A549 (cell line): ENCODE data around the gene RPS6KA3. TPM values are rescaled to one million over a fixed set of nuclear protein-coding genes. Genes with fewer than 3 reads are reported as not detected.
A peak's percentile ranks its signal among the peaks of the same experiment; 100 is the strongest.

Source experiments
- ATAC-seq, 2 experiments: fragments of 200-7000 bp in 1 of 2; fragments of >200 bp in 1 of 2; cut with Nextera tagmentation in 1 of 2; cut with Tn5 transposase in 1 of 2; 3 replicates each; pipeline versions ENCODE4 v1.8.0 to v1.9.1; 2018 to 2020; ENCODE audit warnings: mild to moderate bottlenecking in 1 of 2, moderate library complexity in 1 of 2
- CTCF ChIA-PET: fragments of 300-600 bp; sonication (Branson Sonifier 250); formaldehyde crosslinking; extraction: SDS; loops from one replicate; lab custom pipeline; 2021; ENCODE audit warnings: antibody characterized with exemption, inconsistent platforms; lab: Yijun Ruan, JAX
- POLR2A ChIA-PET: fragments of 350-600 bp; formaldehyde crosslinking; extraction: SDS; loops from one replicate; lab custom pipeline; 2021; ENCODE audit warnings: antibody characterized with exemption, inconsistent platforms; lab: Yijun Ruan, JAX
- DNase-seq, 2 experiments: peaks; one replicate each; pipeline versions ENCODE4 v3.0.0 to v3.0.0-alpha.2; 2011 to 2016; ENCODE audit warnings: low read depth in 1 of 2, low spot score in 1 of 2
- FAIRE-seq: peaks from 2 replicates; lab custom pipeline; 2011; peaks lifted over from hg19 to GRCh38; lab: Jason Lieb, UNC
- H3K27ac ChIP-seq, 2 experiments: fragments of >200 bp; sonication (Bioruptor Twin); formaldehyde crosslinking; 3 replicates each; pipeline ENCODE4 v1.5.1; 2016 to 2017
- H3K4me1 ChIP-seq: fragments of >200 bp; sonication (Bioruptor Twin); formaldehyde crosslinking; 3 replicates; pipeline ENCODE4 v1.6.1; 2016
- H3K4me2 ChIP-seq: fragments of >200 bp; sonication (Bioruptor Twin); formaldehyde crosslinking; 3 replicates; pipeline ENCODE4 v1.6.1; 2016
- H3K4me3 ChIP-seq: fragments of >200 bp; sonication (Bioruptor Twin); formaldehyde crosslinking; 3 replicates; pipeline ENCODE4 v1.5.1; 2016
- H3K9me3 ChIP-seq: fragments of >200 bp; sonication (Bioruptor Twin); formaldehyde crosslinking; 3 replicates; pipeline ENCODE4 v1.6.1; 2016
- CEBPB ChIP-seq, 2 experiments: fragments of >200 bp in 1 of 2; sonication (Bioruptor Twin) in 1 of 2; formaldehyde crosslinking in 1 of 2; IDR thresholded peaks; 2 replicates each; pipeline ENCODE4 v1.6.1; 2012 to 2016
- CHD4 ChIP-seq: fragments of 200-600 bp; sonication (generic); IDR thresholded peaks from 2 replicates; pipeline ENCODE4 v1.6.1; 2016; ENCODE audit warnings: antibody characterized with exemption, mild to moderate bottlenecking, borderline replicate concordance
- CTCF ChIP-seq: fragments of >200 bp; sonication (Bioruptor Twin); formaldehyde crosslinking; IDR thresholded peaks from 3 replicates; pipeline ENCODE4 v1.5.1; 2016
- ELK1 ChIP-seq: fragments of 150-350 bp; IDR thresholded peaks from 2 replicates; pipeline ENCODE4 v1.6.1; 2014; ENCODE audit warnings: low read depth, mild to moderate bottlenecking, low read length
- FOSL2 ChIP-seq, 2 experiments: fragments of 450-650 bp in 1 of 2; fragments of >200 bp in 1 of 2; sonication (Bioruptor Twin) in 1 of 2; formaldehyde crosslinking; IDR thresholded peaks; 2 replicates each; pipeline versions ENCODE4 v1.5.0 to v1.6.1; 2016 to 2020; ENCODE audit warnings: mild to moderate bottlenecking in 1 of 2, moderate library complexity in 1 of 2
- FOXS1 ChIP-seq: fragments of 250-450 bp; sonication (Bioruptor Pico); IDR thresholded peaks from 2 replicates; pipeline ENCODE4 v1.5.0; 2020; ENCODE audit warnings: mild to moderate bottlenecking, moderate library complexity
- GATA3 ChIP-seq: IDR thresholded peaks from 2 replicates; pipeline ENCODE4 v1.6.1; 2012; ENCODE audit warnings: borderline replicate concordance
- HDAC2 ChIP-seq: fragments of 200-600 bp; sonication (generic); IDR thresholded peaks from 2 replicates; pipeline ENCODE4 v1.6.1; 2016
- HEYL ChIP-seq: fragments of 250-450 bp; sonication (Bioruptor Pico); IDR thresholded peaks from 2 replicates; pipeline ENCODE4 v1.8.0; 2021; ENCODE audit warnings: mild to moderate bottlenecking, moderate library complexity
- HOXA7 ChIP-seq: fragments of 250-450 bp; sonication (Bioruptor Pico); IDR thresholded peaks from 2 replicates; pipeline ENCODE4 v1.5.0; 2020; ENCODE audit warnings: mild to moderate bottlenecking, moderate library complexity
- JUN ChIP-seq, 2 experiments: fragments of >200 bp; sonication (Bioruptor Twin); formaldehyde crosslinking; IDR thresholded peaks; 2 replicates in 1 of 2; 3 replicates in 1 of 2; pipeline ENCODE4 v1.6.1; 2016 to 2017
- JUNB ChIP-seq: fragments of >200 bp; sonication (Bioruptor Twin); formaldehyde crosslinking; IDR thresholded peaks from 2 replicates; pipeline ENCODE4 v1.6.1; 2016
- KDM1A ChIP-seq: fragments of 200-600 bp; sonication (generic); IDR thresholded peaks from 2 replicates; pipeline ENCODE4 v1.6.1; 2016; ENCODE audit warnings: low read depth, mild to moderate bottlenecking
- MAFK ChIP-seq: fragments of 450-650 bp; IDR thresholded peaks from 2 replicates; pipeline ENCODE4 v1.6.1; 2014; ENCODE audit not compliant: partially characterized antibody
- NFE2L2 ChIP-seq: fragments of 150-350 bp; conservative IDR thresholded peaks from 2 replicates; pipeline ENCODE4 v1.6.1; 2014; ENCODE audit warnings: low read length
- NR3C1 ChIP-seq: fragments of >200 bp; sonication (Bioruptor Twin); formaldehyde crosslinking; IDR thresholded peaks from 3 replicates; pipeline ENCODE4 v1.6.1; 2017
- PHF8 ChIP-seq: fragments of 200-600 bp; sonication (generic); IDR thresholded peaks from 2 replicates; pipeline ENCODE4 v1.6.1; 2016; ENCODE audit warnings: low read depth, mild to moderate bottlenecking, antibody characterized with exemption, moderate library complexity, borderline replicate concordance
- POLR2A ChIP-seq: IDR thresholded peaks from 2 replicates; pipeline ENCODE4 v1.6.1; 2012; ENCODE audit warnings: mild to moderate bottlenecking, low read length
- whole genome bisulfite sequencing: methylation state at CpG from one replicate; pipeline ENCODE4 v1.1.6; 2017; ENCODE audit errors: missing lambda C conversion rate; 5-methylcytosine and 5-hydroxymethylcytosine counted together
- polyA plus RNA-seq, 4 experiments: library from polyadenylated mRNA; depleted of rRNA in 3 of 4; stranded (reverse); fragments of >200 nt; fragmentation: RNase III in 1 of 4; extraction: RNeasy Plus Mini Kit Qiagen cat#74134 plus additional on column Dnase treatment in 1 of 4; gene quantifications; 2 replicates in 3 of 4; 3 replicates in 1 of 4; pipeline ENCODE4 v1.2.3, GENCODE V29; 2011 to 2017
- TF ChIP-seq, protein P1 (sequence below): IDR thresholded peaks from 2 replicates; pipeline ENCODE4 v1.6.1; 2012
- TF ChIP-seq, protein P2 (sequence below): fragments of 450-650 bp; IDR thresholded peaks from 2 replicates; pipeline ENCODE4 v1.6.1; 2014; ENCODE audit warnings: antibody characterized with exemption
- TF ChIP-seq, protein P3 (sequence below): fragments of 200-600 bp; sonication (generic); IDR thresholded peaks from 2 replicates; pipeline ENCODE4 v1.6.1; 2016; ENCODE audit warnings: antibody characterized with exemption, mild to moderate bottlenecking, moderate library complexity

The RPS6KA3 gene
- polyA plus RNA-seq, 2 of the 4 experiments (the other 2 are of a cell fraction), result 41.1 to 117 TPM

DNA sequence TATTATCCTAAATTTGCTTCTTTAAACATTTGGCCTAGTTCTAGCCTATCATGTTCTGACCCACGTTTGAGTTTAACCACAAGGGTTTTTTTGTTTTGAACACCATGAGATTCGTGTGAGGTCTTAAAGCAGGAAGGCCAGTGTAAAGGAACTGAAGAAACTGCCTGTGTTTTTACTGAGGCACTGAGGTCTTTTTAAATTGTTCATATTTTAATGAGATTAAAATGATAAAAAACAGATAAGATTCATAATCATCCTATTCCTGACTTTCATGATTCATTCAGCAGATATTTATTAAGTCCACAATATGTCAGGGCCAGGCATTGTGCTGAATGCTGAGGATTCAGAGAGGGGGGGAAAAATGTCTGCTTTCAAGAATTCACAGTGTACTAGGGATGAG lies 3.2 kb downstream of the RPS6KA3 start:
- Histone ChIP-seq H3K4me3 (peak overlapping the region; percentile 65; the same call in 2 of the 3 replicates), H3K4me1 (peaks cover 54% of the 10 kb centered on the region), H3K9me3 (no peaks in the 10 kb centered on the region), H3K4me2 (peak overlapping the region; percentile 88), H3K27ac (peak overlapping the region; percentile 19 to 74; a peak in 5 of 6 replicates)
- ATAC-seq (no peak), FAIRE-seq (no peak), DNase-seq (peak in 1 of 2 experiments; percentile 29)
- peak; percentile 34; the same call in 1 of the 2 replicates for TF ChIP-seq GATA3
- no peak for TF ChIP-seq PHF8
- no peak for TF ChIP-seq NFE2L2
- TF ChIP-seq, protein P1, sequence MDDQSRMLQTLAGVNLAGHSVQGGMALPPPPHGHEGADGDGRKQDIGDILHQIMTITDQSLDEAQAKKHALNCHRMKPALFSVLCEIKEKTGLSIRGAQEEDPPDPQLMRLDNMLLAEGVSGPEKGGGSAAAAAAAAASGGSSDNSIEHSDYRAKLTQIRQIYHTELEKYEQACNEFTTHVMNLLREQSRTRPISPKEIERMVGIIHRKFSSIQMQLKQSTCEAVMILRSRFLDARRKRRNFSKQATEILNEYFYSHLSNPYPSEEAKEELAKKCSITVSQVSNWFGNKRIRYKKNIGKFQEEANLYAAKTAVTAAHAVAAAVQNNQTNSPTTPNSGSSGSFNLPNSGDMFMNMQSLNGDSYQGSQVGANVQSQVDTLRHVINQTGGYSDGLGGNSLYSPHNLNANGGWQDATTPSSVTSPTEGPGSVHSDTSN, result no peak
- TF ChIP-seq JUN (IDR thresholded peaks at IDR 0.05), result no peak
- ChIA-PET CTCF (no interaction called here), POLR2A (interaction anchor here (2.0 kb wide), 1 partner anchor 99 kb away, joined by 5 read pairs; no protein-coding TSS in a partner anchor)
- WGBS, result 4% methylated on average over 2 of the region's 2 CpGs

GRCh38 chrX:20260885-20261284 lies 5.8 kb downstream of the RPS6KA3 start:
- no peak for ATAC-seq

DNA sequence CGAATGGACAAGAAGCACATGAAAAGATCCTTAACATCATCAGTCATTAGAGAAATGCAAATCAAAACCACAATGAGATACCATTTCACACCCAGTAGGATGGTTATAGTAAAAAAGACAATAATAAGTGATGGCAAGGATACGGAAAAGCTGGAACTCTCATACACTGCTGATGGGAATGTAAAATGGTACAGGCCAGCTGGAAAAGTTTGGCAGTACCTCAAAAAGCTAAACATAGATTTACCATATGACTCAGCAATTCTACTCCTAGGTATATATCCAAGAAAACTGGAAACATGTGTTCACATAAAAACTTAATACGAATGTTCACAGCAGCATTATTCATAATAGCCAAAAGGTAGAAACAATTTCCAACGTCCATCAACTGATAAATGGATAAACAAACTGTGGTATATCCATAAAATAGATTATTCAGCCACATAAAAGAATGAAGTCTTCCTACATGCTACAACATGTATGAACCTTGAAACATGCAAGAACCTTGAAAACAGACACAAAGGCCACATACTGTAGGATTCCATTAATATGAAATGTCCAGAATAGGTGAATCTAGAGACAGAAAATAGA lies 11.9 kb downstream of the RPS6KA3 start:
- DNase-seq (no peak), ATAC-seq (no peak), FAIRE-seq (no peak)
- CTCF ChIA-PET, result no interaction called here
- POLR2A ChIA-PET, result interaction anchor here (0.5 to 0.7 kb wide), 2 partner anchors 116 to 262 kb away, joined by 3 to 5 read pairs; no protein-coding TSS in a partner anchor
- peak; percentile 92 for TF ChIP-seq MAFK
- TF ChIP-seq HDAC2, result no peak
- TF ChIP-seq HOXA7 (CRISPR knock-in tag), result no peak
- TF ChIP-seq POLR2A, result no peak
- peak; percentile 65 for TF ChIP-seq NFE2L2
- no peak for TF ChIP-seq HEYL (CRISPR knock-in tag)
- H3K4me1 ChIP-seq, result peaks cover 20% of the 10 kb centered on the region
- no peak overlapping the region for H3K4me2 ChIP-seq
- WGBS, result 93% methylated on average over 4 of the region's 4 CpGs
- H3K9me3 ChIP-seq, result 0 out of 3 replicates have a peak, but pooled peaks cover 6% of the 10 kb centered on the region
- no peak overlapping the region for H3K4me3 ChIP-seq
- peak overlapping the region; percentile 22 to 27; a peak in 2 of 6 replicates for H3K27ac ChIP-seq

More at GRCh38 chrX:20260885-20261284, 5.8 kb downstream of the RPS6KA3 start:
- POLR2A ChIA-PET, result no interaction called here
- H3K9me3 ChIP-seq, result no peaks in the 10 kb centered on the region
- no peak for TF ChIP-seq KDM1A
- TF ChIP-seq, protein P2, sequence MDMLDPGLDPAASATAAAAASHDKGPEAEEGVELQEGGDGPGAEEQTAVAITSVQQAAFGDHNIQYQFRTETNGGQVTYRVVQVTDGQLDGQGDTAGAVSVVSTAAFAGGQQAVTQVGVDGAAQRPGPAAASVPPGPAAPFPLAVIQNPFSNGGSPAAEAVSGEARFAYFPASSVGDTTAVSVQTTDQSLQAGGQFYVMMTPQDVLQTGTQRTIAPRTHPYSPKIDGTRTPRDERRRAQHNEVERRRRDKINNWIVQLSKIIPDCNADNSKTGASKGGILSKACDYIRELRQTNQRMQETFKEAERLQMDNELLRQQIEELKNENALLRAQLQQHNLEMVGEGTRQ, result peak; percentile 43
- TF ChIP-seq JUNB, result no peak
- TF ChIP-seq, all 56 proteins: peak for 1
- peaks cover 54% of the 10 kb centered on the region for H3K4me1 ChIP-seq
- DNase-seq, result no peak
- FAIRE-seq, result no peak
- peak overlapping the region; percentile 88 for H3K4me2 ChIP-seq
- 13% methylated on average over 2 of the region's 2 CpGs for WGBS
- H3K27ac ChIP-seq, result no peak overlapping the region
- no peak overlapping the region for H3K4me3 ChIP-seq
- CTCF ChIA-PET, result no interaction called here

DNA sequence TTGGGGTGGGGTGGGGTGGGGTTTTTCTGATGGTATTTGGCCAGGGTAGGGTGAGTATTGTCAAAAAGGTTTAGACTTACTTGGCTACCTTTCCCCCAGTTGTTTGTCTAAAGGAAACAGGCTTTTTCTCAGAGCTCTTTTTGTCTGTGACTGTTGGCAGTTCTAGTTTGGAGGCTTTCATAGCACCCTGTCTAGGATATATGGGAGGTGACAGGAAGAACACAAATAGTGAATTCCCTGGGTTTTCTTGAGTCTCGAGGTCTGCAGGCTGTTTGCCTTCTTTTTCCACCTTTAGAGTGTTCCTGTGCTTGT lies 13.5 kb downstream of the RPS6KA3 start:
- Histone ChIP-seq H3K27ac (peak overlapping the region; percentile 30 to 74; a peak in 3 of 6 replicates), H3K9me3 (0 out of 3 replicates have a peak, but pooled peaks cover 6% of the 10 kb centered on the region), H3K4me2 (peak overlapping the region; percentile 17; the same call in 2 of the 3 replicates), H3K4me1 (peaks cover 14% of the 10 kb centered on the region), H3K4me3 (no peak overlapping the region)
- WGBS, result 25% methylated on average over 1 of the region's 1 CpG
- DNase-seq, result no peak
- ChIA-PET POLR2A (interaction anchor here (1.1 kb wide), 1 partner anchor 1099 kb away, joined by 3 read pairs; no protein-coding TSS in a partner anchor), CTCF (interaction anchor here (0.7 to 1.9 kb wide), 8 partner anchors 26 to 274 kb away, joined by 3 to 8 read pairs (median 4); no protein-coding TSS in a partner anchor)
- no peak for FAIRE-seq
- ATAC-seq, result peak in 1 of 2 experiments; percentile 66; a peak in 3 of 6 replicates
- TF ChIP-seq HDAC2 (no peak), FOXS1 (CRISPR knock-in tag) (no peak), ELK1 (no peak), NR3C1 (no peak), JUN (IDR thresholded peaks at IDR 0.05) (no peak), FOSL2 (IDR thresholded peaks at IDR 0.05) (no peak), FOSL2 (CRISPR knock-in tag; IDR thresholded peaks at IDR 0.05) (no peak), CTCF (no peak; the same call in 1 of the 3 replicates), CHD4 (no peak), CEBPB (IDR thresholded peaks at IDR 0.05) (no peak)
- TF ChIP-seq, protein P3, sequence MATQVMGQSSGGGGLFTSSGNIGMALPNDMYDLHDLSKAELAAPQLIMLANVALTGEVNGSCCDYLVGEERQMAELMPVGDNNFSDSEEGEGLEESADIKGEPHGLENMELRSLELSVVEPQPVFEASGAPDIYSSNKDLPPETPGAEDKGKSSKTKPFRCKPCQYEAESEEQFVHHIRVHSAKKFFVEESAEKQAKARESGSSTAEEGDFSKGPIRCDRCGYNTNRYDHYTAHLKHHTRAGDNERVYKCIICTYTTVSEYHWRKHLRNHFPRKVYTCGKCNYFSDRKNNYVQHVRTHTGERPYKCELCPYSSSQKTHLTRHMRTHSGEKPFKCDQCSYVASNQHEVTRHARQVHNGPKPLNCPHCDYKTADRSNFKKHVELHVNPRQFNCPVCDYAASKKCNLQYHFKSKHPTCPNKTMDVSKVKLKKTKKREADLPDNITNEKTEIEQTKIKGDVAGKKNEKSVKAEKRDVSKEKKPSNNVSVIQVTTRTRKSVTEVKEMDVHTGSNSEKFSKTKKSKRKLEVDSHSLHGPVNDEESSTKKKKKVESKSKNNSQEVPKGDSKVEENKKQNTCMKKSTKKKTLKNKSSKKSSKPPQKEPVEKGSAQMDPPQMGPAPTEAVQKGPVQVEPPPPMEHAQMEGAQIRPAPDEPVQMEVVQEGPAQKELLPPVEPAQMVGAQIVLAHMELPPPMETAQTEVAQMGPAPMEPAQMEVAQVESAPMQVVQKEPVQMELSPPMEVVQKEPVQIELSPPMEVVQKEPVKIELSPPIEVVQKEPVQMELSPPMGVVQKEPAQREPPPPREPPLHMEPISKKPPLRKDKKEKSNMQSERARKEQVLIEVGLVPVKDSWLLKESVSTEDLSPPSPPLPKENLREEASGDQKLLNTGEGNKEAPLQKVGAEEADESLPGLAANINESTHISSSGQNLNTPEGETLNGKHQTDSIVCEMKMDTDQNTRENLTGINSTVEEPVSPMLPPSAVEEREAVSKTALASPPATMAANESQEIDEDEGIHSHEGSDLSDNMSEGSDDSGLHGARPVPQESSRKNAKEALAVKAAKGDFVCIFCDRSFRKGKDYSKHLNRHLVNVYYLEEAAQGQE, result no peak
